Panc1 (cell line): ENCODE results near the gene CCDC50. TPM values are rescaled to one million over a fixed set of nuclear protein-coding genes. Genes with fewer than 3 reads are reported as not detected.

Experiments used
- ATAC-seq: fragments of 200-7000 bp; cut with Tn5 transposase; 2 replicates; pipeline ENCODE4 v1.9.1; 2020; ENCODE audit warnings: mild to moderate bottlenecking, moderate library complexity
- BruUV-seq: library from RNA; stranded (reverse); fragments of 400-500 nt; replicated peaks from 2 replicates; lab custom pipeline; 2021; lab: Mats Ljungman, UMichigan
- CTCF ChIA-PET: fragments of 300-600 bp; sonication (Branson Sonifier 250); formaldehyde crosslinking; loops from one replicate; lab custom pipeline; 2022; ENCODE audit warnings: antibody characterized with exemption; lab: Charles Lee
- POLR2A ChIA-PET: fragments of 300-600 bp; sonication (Branson Sonifier 250); formaldehyde crosslinking; loops from one replicate; lab custom pipeline; 2022; ENCODE audit warnings: antibody characterized with exemption; lab: Charles Lee
- DNase-seq: peaks from one replicate; pipeline ENCODE4 v3.0.0-alpha.2; 2010; ENCODE audit warnings: low read depth, low spot score
- H3K27ac ChIP-seq: 2 replicates; pipeline ENCODE4 v1.5.1; 2011; ENCODE audit warnings: mild to moderate bottlenecking, low read length, inconsistent platforms
- H3K27me3 ChIP-seq: fragments of 200-500 bp; sonication (Bioruptor generic); 2 replicates; pipeline ENCODE4 v1.6.0; 2014; ENCODE audit warnings: low read length, inconsistent platforms; ENCODE audit not compliant: control insufficient read depth, insufficient read depth
- H3K36me3 ChIP-seq: fragments of 200-500 bp; sonication (Bioruptor generic); 2 replicates; pipeline ENCODE4 v1.5.1; 2014; ENCODE audit warnings: inconsistent platforms, mild to moderate bottlenecking, low read length, moderate library complexity; ENCODE audit not compliant: control insufficient read depth, insufficient read depth
- H3K4me1 ChIP-seq: 2 replicates; pipeline ENCODE4 v1.5.1; 2011; ENCODE audit warnings: inconsistent platforms, mild to moderate bottlenecking, low read length, moderate library complexity; ENCODE audit not compliant: control insufficient read depth, insufficient read depth
- H3K4me3 ChIP-seq, 2 experiments: 2 replicates each; pipeline ENCODE4 v1.5.1; 2011 to 2012; ENCODE audit warnings: low read depth in 2 of 2, low read length in 2 of 2, mild to moderate bottlenecking in 2 of 2, inconsistent platforms in 1 of 2, moderate library complexity in 1 of 2
- H3K9me3 ChIP-seq: fragments of 200-500 bp; sonication (Bioruptor generic); 2 replicates; pipeline ENCODE4 v1.5.1; 2014; ENCODE audit warnings: low read depth, mild to moderate bottlenecking, inconsistent platforms, low read length, moderate library complexity; ENCODE audit not compliant: control insufficient read depth, insufficient read depth
- POLR2AphosphoS5 ChIP-seq: IDR thresholded peaks from 2 replicates; pipeline ENCODE4 v1.6.1; 2012; ENCODE audit warnings: mild to moderate bottlenecking, low read depth, low read length, moderate library complexity
- SIN3A ChIP-seq: IDR thresholded peaks from 2 replicates; pipeline ENCODE4 v1.6.1; 2012; ENCODE audit warnings: low read depth, mild to moderate bottlenecking, low read length, moderate library complexity, borderline replicate concordance; ENCODE audit not compliant: insufficient read depth
- TCF7L2 ChIP-seq: IDR thresholded peaks from 2 replicates; pipeline ENCODE4 v1.6.1; 2011; ENCODE audit warnings: mild to moderate bottlenecking, low read depth, low read length, inconsistent platforms
- in situ Hi-C: cut with HindIII; loops from 2 replicates; pipeline ENCODE4 v1.10.0; 2016; ENCODE audit warnings: low sequenced_read_pairs, low pct_unique_long_range_greater_than_20kb
- intact Hi-C: fragments of 100-400 bp; cut with micrococcal nuclease; formaldehyde crosslinking; loops from one replicate; pipeline ENCODE4 v1.10.0; 2022; ENCODE audit not compliant: unreplicated experiment
- total RNA-seq: library from RNA; stranded (reverse); gene quantifications from one replicate; pipeline ENCODE4 v1.2.1, GENCODE V29; 2021; ENCODE audit not compliant: unreplicated experiment
- TF ChIP-seq, protein P1 (sequence below): fragments of 450-650 bp; IDR thresholded peaks from 2 replicates; pipeline ENCODE4 v1.5.1; 2017; ENCODE audit warnings: mild to moderate bottlenecking
- TF ChIP-seq, protein P2 (sequence below), 2 experiments: IDR thresholded peaks; 2 replicates each; pipeline ENCODE4 v1.6.1; 2011 to 2012; ENCODE audit warnings: low read depth in 2 of 2, control low read depth in 1 of 2, low read length in 1 of 2, mild to moderate bottlenecking in 1 of 2, moderate library complexity in 1 of 2; ENCODE audit not compliant: insufficient read depth in 1 of 2

Gene CCDC50
- total RNA-seq, 1 experiment from 2014 or later, result 89.3 TPM

DNA sequence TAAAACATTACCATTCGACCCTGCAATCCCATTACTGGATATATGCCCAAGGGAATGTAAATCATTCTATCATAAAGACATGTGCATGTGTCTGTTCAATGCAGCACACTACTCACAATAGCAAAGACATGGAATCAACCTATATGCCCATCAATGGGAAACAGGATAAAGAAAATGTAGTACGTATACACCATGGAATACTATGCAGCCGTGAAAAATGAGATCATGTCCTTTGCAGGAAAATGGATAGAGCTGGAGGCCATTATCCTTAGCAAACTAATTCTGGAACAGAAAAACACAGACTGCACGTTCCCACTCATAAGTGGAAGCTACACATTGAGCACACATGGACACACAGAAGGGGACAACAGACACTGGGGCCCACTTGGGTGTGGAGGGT is 111.3 kb downstream of the CCDC50 start:
- H3K4me3 ChIP-seq, result no peak overlapping the region
- in situ Hi-C loops (no loop called here), intact Hi-C loops (no loop called here)
- H3K27me3 ChIP-seq, result no peaks in the 10 kb centered on the region
- POLR2A ChIA-PET, result no interaction called here
- no peak overlapping the region for H3K27ac ChIP-seq
- CTCF ChIA-PET, result no interaction called here
- no peak for ATAC-seq
- no peaks in the 10 kb centered on the region for H3K4me1 ChIP-seq
- TF ChIP-seq POLR2AphosphoS5 (no peak), SIN3A (no peak), TCF7L2 (no peak)
- TF ChIP-seq, protein P1, sequence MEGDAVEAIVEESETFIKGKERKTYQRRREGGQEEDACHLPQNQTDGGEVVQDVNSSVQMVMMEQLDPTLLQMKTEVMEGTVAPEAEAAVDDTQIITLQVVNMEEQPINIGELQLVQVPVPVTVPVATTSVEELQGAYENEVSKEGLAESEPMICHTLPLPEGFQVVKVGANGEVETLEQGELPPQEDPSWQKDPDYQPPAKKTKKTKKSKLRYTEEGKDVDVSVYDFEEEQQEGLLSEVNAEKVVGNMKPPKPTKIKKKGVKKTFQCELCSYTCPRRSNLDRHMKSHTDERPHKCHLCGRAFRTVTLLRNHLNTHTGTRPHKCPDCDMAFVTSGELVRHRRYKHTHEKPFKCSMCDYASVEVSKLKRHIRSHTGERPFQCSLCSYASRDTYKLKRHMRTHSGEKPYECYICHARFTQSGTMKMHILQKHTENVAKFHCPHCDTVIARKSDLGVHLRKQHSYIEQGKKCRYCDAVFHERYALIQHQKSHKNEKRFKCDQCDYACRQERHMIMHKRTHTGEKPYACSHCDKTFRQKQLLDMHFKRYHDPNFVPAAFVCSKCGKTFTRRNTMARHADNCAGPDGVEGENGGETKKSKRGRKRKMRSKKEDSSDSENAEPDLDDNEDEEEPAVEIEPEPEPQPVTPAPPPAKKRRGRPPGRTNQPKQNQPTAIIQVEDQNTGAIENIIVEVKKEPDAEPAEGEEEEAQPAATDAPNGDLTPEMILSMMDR, result no peak
- TF ChIP-seq, protein P2, sequence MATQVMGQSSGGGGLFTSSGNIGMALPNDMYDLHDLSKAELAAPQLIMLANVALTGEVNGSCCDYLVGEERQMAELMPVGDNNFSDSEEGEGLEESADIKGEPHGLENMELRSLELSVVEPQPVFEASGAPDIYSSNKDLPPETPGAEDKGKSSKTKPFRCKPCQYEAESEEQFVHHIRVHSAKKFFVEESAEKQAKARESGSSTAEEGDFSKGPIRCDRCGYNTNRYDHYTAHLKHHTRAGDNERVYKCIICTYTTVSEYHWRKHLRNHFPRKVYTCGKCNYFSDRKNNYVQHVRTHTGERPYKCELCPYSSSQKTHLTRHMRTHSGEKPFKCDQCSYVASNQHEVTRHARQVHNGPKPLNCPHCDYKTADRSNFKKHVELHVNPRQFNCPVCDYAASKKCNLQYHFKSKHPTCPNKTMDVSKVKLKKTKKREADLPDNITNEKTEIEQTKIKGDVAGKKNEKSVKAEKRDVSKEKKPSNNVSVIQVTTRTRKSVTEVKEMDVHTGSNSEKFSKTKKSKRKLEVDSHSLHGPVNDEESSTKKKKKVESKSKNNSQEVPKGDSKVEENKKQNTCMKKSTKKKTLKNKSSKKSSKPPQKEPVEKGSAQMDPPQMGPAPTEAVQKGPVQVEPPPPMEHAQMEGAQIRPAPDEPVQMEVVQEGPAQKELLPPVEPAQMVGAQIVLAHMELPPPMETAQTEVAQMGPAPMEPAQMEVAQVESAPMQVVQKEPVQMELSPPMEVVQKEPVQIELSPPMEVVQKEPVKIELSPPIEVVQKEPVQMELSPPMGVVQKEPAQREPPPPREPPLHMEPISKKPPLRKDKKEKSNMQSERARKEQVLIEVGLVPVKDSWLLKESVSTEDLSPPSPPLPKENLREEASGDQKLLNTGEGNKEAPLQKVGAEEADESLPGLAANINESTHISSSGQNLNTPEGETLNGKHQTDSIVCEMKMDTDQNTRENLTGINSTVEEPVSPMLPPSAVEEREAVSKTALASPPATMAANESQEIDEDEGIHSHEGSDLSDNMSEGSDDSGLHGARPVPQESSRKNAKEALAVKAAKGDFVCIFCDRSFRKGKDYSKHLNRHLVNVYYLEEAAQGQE (IDR thresholded peaks at IDR 0.05; ENCODE audit: insufficient read depth in 1 of 2, low read depth in 2 of 2, low read length in 1 of 2), result no peak
- no peaks in the 10 kb centered on the region for H3K36me3 ChIP-seq
- DNase-seq, result no peak
- H3K9me3 ChIP-seq, result no peaks in the 10 kb centered on the region
- no TSS peak for BruUV-seq

DNA sequence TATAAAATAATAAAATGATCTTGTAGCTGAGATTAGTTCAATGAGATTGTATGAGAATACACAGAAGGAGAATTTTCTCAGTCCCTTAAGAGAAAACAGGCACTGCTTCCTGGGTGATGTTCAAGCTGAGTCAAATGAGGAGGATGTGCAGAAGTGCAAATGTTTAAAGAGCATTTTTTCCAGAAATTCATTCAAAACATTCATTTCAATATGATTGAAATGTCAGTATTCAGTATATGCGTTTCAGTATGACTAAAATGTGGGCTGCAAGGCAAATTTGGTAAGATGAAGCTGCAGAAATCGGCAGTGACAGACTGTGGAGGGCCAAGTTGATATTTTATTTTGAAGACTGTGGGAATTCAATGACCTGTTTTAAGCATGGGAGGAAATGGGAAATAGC is 112.5 kb downstream of the CCDC50 start:
- H3K4me1 ChIP-seq, result no peaks in the 10 kb centered on the region
- no peak overlapping the region for H3K4me3 ChIP-seq
- intact Hi-C loops, result no loop called here
- DNase-seq, result no peak
- no TSS peak for BruUV-seq
- no peak overlapping the region for H3K27ac ChIP-seq
- H3K27me3 ChIP-seq, result no peaks in the 10 kb centered on the region
- no peaks in the 10 kb centered on the region for H3K9me3 ChIP-seq
- in situ Hi-C loops, result no loop called here
- no peak for ATAC-seq
- H3K36me3 ChIP-seq, result no peaks in the 10 kb centered on the region
- TF ChIP-seq POLR2AphosphoS5 (no peak), SIN3A (no peak)
- TF ChIP-seq, protein P2 (IDR thresholded peaks at IDR 0.05; ENCODE audit: insufficient read depth in 1 of 2, low read depth in 2 of 2, low read length in 1 of 2), result no peak
- TF ChIP-seq, protein P1, result no peak
- ChIA-PET CTCF (no interaction called here), POLR2A (no interaction called here)
